ENCODE results near the gene NEDD9.

Gene NEDD9

DNA sequence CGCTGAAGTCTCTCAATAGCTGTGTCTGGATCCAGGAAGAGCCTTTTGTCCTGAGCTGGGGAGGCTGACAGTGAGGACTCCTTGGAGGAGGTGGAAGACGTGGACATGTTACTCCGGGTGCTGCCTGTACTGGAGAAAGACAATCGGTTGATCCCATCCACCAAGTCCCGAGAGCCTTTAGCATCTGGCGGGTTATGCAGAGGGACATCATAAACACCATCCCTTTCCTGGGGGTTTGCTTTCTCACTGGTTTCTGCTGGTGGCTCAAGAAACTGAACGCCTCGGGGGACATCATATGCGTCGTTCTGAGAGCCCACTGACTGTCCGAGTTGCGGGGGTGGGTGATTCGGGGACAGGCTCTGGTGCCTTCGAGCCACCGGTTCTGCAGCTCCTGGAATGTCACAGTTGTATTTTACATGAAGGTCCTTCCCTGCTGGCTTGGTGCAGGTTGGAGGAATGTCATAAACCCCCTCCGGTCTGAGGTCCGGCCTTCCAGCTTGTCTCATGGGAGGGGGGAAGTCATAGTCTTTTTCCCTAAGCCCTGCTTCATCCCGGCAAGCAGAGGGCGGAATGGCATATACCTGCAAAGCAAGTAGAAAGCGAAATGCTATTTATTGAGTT lies 41.7 kb downstream of the NEDD9 start:
- TF ChIP-seq, protein P1, sequence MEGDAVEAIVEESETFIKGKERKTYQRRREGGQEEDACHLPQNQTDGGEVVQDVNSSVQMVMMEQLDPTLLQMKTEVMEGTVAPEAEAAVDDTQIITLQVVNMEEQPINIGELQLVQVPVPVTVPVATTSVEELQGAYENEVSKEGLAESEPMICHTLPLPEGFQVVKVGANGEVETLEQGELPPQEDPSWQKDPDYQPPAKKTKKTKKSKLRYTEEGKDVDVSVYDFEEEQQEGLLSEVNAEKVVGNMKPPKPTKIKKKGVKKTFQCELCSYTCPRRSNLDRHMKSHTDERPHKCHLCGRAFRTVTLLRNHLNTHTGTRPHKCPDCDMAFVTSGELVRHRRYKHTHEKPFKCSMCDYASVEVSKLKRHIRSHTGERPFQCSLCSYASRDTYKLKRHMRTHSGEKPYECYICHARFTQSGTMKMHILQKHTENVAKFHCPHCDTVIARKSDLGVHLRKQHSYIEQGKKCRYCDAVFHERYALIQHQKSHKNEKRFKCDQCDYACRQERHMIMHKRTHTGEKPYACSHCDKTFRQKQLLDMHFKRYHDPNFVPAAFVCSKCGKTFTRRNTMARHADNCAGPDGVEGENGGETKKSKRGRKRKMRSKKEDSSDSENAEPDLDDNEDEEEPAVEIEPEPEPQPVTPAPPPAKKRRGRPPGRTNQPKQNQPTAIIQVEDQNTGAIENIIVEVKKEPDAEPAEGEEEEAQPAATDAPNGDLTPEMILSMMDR (IDR thresholded peaks at IDR 0.05; ENCODE audit: control extremely low read depth, extremely low read depth, low read depth, missing control alignments), result no peak
- DNase-seq (ENCODE audit: extremely low spot score), result no peak
- CTCF ChIA-PET, result interaction anchor here (1.2 to 2.1 kb wide), 2 partner anchors 19 to 305 kb away, joined by 4 to 9 read pairs; no protein-coding TSS in a partner anchor
- POLR2A ChIA-PET, result no interaction called here

GRCh38 chr6:11189865-11190624 lies 42.4 kb downstream of the NEDD9 start:
- DNase-seq (ENCODE audit: extremely low spot score), result no peak
- TF ChIP-seq, protein P1 (IDR thresholded peaks at IDR 0.05; ENCODE audit: control extremely low read depth, extremely low read depth, low read depth, missing control alignments), result no peak
- CTCF ChIA-PET, result interaction anchor here (0.6 to 2.1 kb wide), 3 partner anchors 19 to 306 kb away, joined by 3 to 9 read pairs (median 4); no protein-coding TSS in a partner anchor
- POLR2A ChIA-PET, result no interaction called here

DNA sequence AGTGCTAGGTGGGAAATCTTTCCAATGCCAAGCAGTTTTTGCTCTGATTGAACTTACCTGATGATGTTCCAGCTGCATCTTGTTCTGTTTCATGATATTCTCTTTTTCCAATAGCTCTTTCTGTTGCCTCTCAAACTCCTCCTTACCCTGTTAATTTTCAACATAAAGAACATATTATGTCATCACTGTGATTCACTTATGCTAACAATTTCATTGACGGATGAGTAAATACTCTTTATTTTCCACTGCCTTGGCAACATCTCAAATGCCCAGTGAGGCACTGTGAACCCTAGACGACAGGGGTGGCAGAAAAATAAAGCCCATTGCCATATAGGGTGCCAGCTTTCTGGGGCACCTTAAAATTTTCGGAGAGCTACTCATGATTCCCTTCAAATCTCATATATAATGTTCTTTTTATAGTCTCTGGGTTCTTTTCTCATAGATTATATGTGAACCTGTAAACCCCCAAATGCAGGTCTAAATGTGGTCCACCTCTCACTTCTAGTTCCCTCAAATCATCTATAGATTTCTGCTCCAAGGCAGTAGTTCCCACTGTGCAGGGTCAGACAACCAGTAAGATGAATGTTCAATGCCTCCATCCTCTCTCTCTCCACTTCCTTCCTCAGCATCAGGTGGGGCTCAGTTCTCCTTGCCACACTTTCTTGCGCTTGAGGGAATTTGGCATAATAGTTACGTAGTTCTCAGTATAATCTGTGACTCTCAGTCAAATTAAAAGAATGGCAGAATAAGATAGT lies 44.1 kb downstream of the NEDD9 start:
- TF ChIP-seq, protein P1 (IDR thresholded peaks at IDR 0.05; ENCODE audit: control extremely low read depth, extremely low read depth, low read depth, missing control alignments), result no peak
- ChIA-PET POLR2A (interaction anchor here (0.7 kb wide), 1 partner anchor 62 kb away, joined by 3 read pairs; no protein-coding TSS in a partner anchor), CTCF (interaction anchor here (1.0 to 1.7 kb wide), 5 partner anchors 16 to 308 kb away, joined by 3 to 9 read pairs (median 4); no protein-coding TSS in a partner anchor)
- no peak for DNase-seq (ENCODE audit: extremely low spot score)

DNA sequence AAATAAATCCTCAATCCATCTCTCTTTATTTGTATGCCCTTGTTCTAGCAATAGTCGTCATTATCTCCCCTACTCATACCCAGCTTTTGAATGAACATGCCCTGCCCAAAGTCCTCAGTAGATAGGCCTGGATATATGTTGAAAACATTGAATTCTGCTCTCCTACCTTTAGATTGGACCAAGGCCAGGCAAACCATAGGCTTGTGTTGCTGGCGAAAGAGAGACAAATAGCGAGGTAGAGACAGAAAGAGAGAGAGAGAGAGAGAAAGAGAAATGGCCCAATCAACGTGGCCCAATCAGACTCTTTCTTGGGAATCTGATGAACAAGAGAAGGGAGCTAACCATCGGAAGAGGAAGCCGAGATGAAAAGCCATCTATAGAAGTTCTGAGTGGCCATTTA lies 45.2 kb downstream of the NEDD9 start:
- ChIA-PET POLR2A (no interaction called here), CTCF (interaction anchor here (1.2 to 1.7 kb wide), 5 partner anchors 15 to 308 kb away, joined by 3 to 9 read pairs (median 4); no protein-coding TSS in a partner anchor)
- TF ChIP-seq, protein P1 (IDR thresholded peaks at IDR 0.05; ENCODE audit: control extremely low read depth, extremely low read depth, low read depth, missing control alignments), result no peak
- DNase-seq (ENCODE audit: extremely low spot score), result no peak

GRCh38 chr6:11185204-11185842 lies 47.1 kb downstream of the NEDD9 start:
- ChIA-PET CTCF (interaction anchor here (0.9 to 2.4 kb wide), 6 partner anchors 10 to 311 kb away, joined by 3 to 14 read pairs (median 5); no protein-coding TSS in a partner anchor), POLR2A (no interaction called here)
- TF ChIP-seq, protein P1 (IDR thresholded peaks at IDR 0.05; ENCODE audit: control extremely low read depth, extremely low read depth, low read depth, missing control alignments), result no peak
- no peak for DNase-seq (ENCODE audit: extremely low spot score)
